Fibroblast of pulmonary artery (primary cell): Measurements from ENCODE around the gene TACC2.

Source experiments
- DNase-seq: peaks from one replicate; pipeline ENCODE4 v3.0.0-alpha.2; 2010; ENCODE audit warnings: low read depth
- H3K4me3 ChIP-seq: replicated peaks from 2 replicates; pipeline ENCODE4 v1.5.1; 2011; ENCODE audit warnings: low read depth, mild to moderate bottlenecking, control low read depth, low read length, moderate library complexity
- TF ChIP-seq, protein P1 (sequence below): IDR thresholded peaks from 2 replicates; pipeline ENCODE4 v1.5.1; 2011; ENCODE audit warnings: mild to moderate bottlenecking, control low read depth, low read length, inconsistent platforms; ENCODE audit errors: missing control alignments

The TACC2 gene

DNA sequence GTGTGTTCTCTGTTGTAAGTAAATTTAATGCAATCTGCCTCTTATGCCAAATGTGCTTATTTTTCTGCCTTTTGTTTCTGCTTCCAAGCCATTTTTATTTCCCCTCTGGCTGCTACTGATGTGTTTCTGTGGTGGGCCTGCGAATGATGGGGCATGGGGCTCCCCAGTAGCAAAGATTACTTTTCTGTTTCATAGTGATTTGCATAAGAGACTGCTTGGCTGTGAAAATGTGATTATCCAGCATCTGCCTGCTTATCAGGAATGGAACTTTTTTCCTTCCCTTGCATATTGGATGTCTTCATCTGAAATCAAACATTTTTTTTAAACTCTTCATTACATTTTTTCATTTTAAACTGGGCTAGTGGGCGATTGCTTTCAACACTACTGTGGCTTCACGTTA lies 224.4 kb downstream of the TACC2 start:
- no peak overlapping the region for H3K4me3 ChIP-seq
- DNase-seq = no peak
- TF ChIP-seq, protein P1, sequence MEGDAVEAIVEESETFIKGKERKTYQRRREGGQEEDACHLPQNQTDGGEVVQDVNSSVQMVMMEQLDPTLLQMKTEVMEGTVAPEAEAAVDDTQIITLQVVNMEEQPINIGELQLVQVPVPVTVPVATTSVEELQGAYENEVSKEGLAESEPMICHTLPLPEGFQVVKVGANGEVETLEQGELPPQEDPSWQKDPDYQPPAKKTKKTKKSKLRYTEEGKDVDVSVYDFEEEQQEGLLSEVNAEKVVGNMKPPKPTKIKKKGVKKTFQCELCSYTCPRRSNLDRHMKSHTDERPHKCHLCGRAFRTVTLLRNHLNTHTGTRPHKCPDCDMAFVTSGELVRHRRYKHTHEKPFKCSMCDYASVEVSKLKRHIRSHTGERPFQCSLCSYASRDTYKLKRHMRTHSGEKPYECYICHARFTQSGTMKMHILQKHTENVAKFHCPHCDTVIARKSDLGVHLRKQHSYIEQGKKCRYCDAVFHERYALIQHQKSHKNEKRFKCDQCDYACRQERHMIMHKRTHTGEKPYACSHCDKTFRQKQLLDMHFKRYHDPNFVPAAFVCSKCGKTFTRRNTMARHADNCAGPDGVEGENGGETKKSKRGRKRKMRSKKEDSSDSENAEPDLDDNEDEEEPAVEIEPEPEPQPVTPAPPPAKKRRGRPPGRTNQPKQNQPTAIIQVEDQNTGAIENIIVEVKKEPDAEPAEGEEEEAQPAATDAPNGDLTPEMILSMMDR = no peak

DNA sequence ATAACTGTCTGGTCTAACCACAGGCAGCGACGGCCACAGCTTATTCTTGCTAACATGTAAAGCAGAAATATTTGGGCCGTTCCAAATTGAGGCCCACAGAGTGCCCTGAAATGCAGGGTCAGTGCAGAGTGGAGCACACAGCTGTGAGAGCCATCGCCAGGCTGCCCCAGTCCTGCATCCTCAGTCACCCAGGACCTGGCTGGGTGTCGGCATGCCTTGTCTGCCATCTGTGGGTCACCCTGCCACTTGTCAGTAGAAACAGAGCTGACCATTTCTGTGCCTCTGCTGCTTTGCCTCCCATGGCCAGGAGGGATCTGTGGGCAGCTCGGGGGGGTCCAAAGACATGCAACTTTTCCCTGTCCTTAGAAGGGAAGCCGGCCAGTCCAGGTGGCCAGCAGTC lies 224.8 kb downstream of the TACC2 start:
- no peak for DNase-seq

DNA sequence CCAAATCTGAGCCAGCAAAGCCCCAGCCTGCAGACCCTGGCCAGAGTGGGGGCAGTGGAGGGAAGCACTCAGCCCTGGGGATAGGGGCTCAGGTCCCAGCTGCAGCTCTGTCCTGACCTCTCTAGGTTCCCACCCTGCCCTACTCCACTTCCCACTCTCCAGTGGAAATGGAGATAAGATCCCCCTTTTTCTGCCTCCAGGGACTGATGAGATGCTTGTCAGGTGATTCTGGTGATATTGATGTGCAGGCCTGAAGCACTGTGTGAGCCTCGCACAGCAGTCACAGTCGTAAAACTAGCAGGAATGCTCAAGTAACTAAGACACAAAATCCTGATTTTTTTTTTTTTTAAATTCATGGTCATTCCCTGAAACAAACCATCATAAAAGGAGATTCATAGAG lies 227.1 kb downstream of the TACC2 start:
- TF ChIP-seq, protein P1 = no peak
- H3K4me3 ChIP-seq = no peak overlapping the region
- DNase-seq = no peak

More for the DNA sequence above, 224.8 kb downstream of the TACC2 start:
- TF ChIP-seq, protein P1 = no peak
- H3K4me3 ChIP-seq = no peak overlapping the region

DNA sequence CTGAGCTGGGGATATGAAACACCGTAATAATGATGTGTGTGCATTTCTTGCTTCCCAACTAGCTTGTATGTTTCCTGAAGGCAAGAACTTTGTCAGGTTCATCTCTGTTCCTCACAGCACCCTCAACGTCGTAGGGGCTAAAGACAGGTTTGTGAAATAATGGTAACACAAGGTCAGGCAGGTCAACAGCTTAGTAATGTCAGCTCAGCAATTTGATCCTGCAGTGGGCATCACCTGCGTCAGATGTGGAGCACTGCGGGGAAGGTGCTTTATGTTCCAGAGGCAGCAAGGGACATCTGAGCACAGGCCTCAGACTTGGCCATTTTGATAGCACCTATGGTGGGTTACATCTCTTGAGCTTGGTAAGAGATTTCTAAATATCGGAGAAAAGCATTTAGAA lies 230.4 kb downstream of the TACC2 start:
- H3K4me3 ChIP-seq = no peak overlapping the region
- TF ChIP-seq, protein P1 = no peak
- no peak for DNase-seq

DNA sequence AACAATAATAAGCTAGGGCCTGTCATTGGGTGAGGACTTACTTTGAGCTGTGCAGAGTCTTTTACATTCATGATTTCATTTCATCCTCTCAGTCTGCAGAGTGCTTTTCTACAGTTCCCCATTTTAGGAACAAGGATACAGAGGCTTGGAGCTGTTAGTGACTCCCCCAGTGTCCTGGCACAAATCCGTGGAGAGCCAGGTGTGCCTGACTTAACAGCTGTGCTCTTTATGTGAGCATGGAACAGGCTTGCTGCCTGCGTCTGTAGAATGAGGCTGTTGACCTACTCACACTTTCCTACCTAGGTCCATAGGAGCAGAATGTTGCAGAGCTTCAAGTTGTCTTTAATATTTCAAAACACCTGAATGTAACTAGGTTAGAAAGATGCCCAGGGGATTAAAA lies 231.8 kb downstream of the TACC2 start:
- TF ChIP-seq, protein P1 = no peak
- no peak for DNase-seq
- no peak overlapping the region for H3K4me3 ChIP-seq

DNA sequence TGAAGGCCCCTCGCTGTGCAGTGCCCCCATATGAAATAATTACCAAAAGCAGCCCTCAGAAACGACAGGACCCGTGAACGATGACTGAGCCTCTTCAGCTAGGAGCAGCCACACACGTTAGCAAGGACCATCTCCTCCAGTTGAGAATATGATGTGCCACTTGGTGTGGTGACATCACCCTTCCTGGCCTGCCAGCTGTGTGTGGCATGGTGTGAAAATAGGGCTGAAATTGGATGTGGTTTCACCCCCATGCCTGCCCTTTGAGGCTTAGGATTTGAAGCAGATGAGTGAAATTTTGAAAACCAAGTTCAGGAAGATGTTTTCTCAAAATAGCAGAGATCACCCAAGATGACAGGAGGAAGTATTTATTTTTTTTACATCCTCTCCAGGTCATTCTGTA lies 233.0 kb downstream of the TACC2 start:
- no peak for DNase-seq
- TF ChIP-seq, protein P1 = no peak
- no peak overlapping the region for H3K4me3 ChIP-seq

DNA sequence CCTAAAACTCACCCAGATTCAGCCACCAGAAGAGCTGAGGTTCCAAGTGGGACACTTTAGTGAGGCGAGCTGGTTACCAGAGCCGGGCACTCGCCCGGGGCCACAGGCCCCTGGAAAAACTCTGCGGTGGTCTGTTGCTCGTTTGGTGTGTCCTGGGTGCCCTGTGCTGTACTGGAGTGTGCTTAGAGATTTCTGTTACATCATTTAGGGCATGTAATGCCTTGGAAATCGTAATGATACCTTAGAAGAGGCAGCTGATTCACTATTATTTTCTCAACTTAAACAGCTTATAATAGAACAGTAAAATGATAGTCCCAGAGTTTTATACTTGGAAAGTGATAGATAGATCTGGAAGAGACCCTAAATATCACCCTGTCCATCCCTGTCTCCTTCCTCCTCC lies 233.7 kb downstream of the TACC2 start:
- TF ChIP-seq, protein P1 = no peak
- H3K4me3 ChIP-seq = no peak overlapping the region
- DNase-seq = no peak
